Measurements from ENCODE around the gene NRCAM.

The NRCAM gene

GRCh38 chr7:108423089-108423989, 32.9 kb downstream of the NRCAM start:
- no peak for DNase-seq

- DNase-seq = peak; percentile 17
Measured at GRCh38 chr7:108421720-108422331, 34.4 kb downstream of the NRCAM start.

DNA sequence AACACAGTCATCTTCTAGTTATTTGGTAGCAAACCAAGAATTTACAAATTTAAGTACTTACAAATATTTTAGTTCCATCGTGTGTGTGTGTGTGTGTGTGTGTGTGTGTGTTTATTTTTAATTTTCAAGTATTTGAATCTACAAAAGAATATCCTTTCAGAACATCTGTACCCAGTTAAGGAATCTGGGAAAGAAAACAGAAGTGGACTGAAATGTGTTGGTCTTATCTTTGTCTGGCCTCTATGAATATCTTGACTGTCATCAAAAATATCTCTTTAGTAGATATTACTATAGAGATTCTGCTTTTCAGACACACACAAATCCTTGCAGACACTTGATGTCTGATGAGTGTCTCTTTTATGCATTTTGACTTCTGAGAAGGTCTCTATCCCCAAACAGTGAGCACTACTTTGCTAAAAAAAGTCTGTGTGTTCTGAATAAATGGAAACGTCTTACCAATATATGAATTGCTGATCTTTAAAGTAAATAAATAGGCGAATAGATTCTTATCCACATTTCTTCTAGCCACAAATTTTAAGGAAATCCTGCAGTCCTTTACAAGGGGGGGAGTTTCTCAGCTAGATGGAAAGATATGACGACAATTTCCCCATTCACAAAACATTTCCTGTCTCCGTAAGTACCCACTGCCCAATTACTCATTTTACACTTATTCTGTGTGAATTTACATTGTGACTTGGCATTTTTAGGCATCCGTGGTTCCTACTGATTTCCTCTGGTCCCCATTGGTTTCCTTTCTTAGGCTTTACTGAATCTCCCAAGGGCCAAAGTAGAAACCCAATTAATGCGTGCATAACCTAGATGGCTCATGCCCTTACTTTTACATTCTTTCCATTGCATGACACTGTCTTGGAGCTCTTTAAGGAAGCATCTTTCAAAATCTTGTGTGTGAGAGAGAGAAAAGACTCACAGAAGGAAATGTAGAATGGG, 36.0 kb downstream of the NRCAM start:
- no peak for DNase-seq

DNA sequence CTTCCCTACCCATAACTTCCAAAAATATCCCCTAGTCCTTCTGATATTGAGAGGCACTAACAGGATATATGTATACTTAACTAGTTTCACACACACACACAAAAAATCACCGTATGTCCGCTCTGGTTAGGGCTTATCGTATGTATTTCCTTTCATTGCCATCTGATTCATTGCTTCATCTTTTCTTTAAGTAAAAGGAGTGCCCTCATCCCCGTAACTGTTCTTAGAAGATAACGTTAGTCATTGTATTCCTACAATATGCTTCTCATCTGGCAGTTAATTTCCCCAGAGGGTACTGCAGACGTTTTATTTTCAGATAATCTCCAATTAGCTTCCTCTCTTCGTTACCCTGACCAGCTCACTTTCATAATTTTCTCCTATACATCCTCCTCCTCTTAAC, 37.3 kb downstream of the NRCAM start:
- no peak for DNase-seq

DNA sequence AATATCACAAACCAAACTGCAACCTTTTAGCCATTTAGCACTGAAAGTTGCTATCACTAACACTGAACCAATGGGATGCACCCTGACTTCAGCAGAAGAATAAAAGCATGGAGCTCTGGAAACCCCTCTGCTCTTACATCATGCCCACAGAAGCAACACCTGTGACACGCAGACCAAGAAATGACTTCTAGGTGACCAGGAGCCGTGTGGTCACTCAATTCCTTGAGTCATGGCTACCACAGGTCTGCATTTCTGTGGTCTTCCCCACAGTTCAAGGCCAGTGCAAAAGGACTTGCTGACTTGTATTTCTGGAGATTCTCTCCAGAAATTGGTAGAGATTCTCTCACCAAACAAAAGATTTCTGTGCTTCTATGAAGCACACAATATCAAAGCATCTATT, 38.3 kb downstream of the NRCAM start:
- DNase-seq = no peak

GRCh38 chr7:108417144-108417543, 39.1 kb downstream of the NRCAM start:
- no peak for DNase-seq

DNA sequence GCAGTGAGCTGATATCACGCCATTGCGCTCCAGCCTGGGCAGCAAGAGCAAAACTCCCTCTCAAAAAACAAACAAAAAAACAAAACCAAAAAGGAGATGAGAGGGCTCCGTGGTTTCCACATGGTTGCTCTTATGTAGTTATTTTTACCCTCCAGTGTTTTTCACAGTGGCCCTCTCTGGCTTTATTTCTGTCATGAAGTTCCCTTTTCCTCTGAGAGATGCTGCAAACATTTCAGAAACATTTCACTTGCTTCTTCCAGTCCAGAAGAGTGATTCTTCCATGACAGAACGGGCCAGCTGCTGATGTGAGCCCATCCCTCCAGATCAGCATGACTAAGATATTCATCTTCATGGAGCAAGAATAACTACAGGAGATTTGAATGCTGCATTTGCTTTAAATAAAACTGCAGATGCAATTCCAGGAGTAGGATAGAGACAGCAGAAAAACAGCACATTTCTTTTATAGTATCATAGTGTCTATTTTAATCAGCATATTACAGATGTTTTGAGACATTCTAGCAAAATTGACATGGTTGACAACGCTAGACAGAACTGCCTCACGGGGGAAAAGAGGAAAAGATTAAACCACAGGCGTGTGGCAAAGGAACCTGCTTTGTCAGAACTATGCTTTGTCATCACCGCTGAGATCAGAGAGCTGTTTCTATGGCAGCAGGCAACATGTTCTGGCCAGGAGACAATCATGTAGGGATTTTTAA, 40.3 kb downstream of the NRCAM start:
- DNase-seq = peak; percentile 47

- DNase-seq = no peak
Measured at GRCh38 chr7:108415084-108415483, 41.2 kb downstream of the NRCAM start.

- DNase-seq = no peak
Measured at GRCh38 chr7:108413782-108414492, 42.3 kb downstream of the NRCAM start.

- no peak for DNase-seq
Measured at GRCh38 chr7:108413337-108413736, 42.9 kb downstream of the NRCAM start.

- DNase-seq = no peak
Measured at GRCh38 chr7:108409146-108409545, 47.1 kb downstream of the NRCAM start.

GRCh38 chr7:108408296-108408991, 47.8 kb downstream of the NRCAM start:
- no peak for DNase-seq

DNA sequence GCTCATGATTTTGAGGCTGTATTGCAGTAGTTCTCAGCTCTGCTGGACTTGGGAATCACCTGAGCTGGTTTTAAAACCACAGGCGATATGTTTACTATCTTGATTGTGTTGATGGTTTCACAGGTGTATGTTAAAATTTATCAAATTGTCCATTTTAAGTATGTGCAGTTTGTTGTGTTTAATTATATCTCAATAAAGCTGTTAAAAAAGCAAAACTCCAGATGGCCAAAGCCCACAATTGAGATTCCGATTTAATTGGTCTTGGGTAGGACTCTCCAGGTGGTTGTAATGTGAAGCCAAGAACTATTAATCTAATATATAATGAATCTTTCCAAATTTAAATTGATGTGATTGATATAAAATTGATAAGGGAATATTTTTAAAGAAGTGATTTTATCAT, 48.6 kb downstream of the NRCAM start:
- DNase-seq = peak; percentile 53

GRCh38 chr7:108406222-108406890, 49.9 kb downstream of the NRCAM start:
- DNase-seq = no peak

GRCh38 chr7:108404509-108405420, 51.5 kb downstream of the NRCAM start:
- DNase-seq = no peak

GRCh38 chr7:108403597-108404217, 52.5 kb downstream of the NRCAM start:
- peak; percentile 68 for DNase-seq

DNA sequence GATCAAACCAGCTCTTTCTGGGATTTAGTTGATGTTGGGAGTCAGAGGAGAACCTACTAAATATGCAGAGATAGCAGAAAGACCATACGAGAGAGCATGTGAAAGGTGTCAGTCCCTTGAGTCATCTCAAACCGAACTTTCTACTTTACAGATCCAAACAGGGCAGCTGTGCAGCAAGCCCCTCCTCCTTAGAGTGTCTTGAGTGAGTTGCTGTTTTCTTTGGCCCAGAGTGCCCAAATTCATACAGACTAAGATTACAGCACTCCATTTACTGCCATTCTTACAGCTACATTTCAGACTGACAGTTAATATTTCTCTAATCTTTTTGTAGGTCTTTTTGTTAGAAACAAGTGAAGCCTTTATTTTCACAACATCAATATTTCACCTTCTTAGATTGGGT, 53.4 kb downstream of the NRCAM start:
- DNase-seq = no peak

GRCh38 chr7:108396080-108396479, 60.2 kb downstream of the NRCAM start:
- no peak for DNase-seq

DNA sequence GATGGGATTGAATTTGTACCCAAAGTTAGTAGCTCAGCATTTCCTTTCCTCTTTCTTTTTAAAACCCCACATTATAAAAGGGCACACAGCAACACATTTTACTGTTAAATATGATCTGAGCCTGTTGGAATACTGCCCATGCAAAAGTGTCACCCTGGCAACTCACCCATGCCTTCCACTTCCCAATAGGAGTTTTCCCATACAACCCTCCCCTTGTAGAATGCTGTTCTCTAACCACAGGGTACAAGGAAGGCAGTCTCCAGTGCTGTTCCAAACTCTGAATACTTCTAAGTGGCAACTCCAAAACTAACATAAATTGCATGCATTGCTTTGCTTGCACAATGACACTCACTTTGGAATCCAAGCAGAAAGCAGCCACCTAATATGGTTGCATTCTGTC, 60.8 kb downstream of the NRCAM start:
- no peak for DNase-seq

All from NCI-H146 (cell line).